ENCODE data around the gene CEACAM19.
"Not testable (repeated sequence)": the region's sequence is repeated elsewhere in the genome, so short reads cannot be mapped to it uniquely, and the experiment has no call there.

The CEACAM19 gene

GRCh38 chr19:44700547-44700946 lies 29.3 kb downstream of the CEACAM19 start:
- DNase-seq (ENCODE audit: low read depth in 2 of 2) = no peak

GRCh38 chr19:44701228-44701627 lies 29.9 kb downstream of the CEACAM19 start:
- DNase-seq (ENCODE audit: low read depth in 2 of 2) = no peak

- no peak for DNase-seq (ENCODE audit: low read depth in 2 of 2)
Measured at GRCh38 chr19:44702551-44703176, 31.4 kb downstream of the CEACAM19 start.

DNA sequence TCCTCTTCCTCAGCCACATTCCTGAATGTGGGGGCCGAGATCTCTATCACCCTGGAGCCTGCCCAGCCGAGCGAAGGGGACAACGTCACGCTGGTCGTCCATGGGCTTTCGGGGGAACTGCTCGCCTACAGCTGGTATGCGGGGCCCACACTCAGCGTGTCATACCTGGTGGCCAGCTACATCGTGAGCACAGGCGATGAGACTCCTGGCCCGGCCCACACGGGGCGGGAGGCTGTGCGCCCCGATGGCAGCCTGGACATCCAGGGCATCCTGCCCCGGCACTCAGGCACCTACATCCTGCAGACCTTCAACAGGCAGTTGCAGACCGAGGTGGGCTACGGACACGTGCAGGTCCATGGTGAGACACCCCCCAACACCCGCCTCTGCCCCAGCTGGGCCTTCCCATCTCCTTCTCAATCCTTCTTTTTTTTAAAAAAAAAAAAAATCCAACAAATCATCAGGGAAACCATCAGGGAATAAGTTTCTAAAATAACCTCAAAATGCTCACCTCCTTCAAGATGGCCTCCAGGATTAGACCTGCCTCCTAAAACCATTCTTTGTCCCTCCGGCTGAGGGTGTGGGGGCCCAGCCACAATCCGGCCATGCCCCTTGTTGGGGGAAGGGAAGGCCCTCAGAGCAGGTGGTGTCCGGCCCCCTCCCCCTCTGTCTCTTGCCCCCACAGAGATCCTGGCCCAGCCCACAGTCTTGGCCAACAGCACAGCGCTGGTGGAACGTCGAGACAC lies 32.2 kb downstream of the CEACAM19 start:
- no peak for DNase-seq (ENCODE audit: low read depth in 2 of 2)

DNA sequence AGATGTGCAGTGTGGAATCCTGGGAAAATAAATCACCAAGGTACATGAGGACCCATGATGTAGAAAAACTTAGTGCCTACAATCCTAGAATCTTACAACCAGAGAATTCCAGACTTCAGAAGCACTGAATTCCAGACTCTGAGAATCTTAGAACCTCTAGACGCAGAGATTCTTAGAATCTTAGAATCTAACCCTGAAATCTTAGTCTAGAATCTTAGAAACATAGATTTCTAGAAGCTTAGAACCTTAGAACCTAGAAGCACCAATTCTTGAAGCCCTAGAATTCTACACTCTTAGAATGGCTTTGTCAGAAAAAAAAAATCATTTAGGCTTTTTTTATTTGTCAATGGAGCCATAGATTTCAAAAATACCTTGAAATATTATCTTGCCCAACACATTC lies 33.7 kb downstream of the CEACAM19 start:
- DNase-seq (ENCODE audit: low read depth in 2 of 2) = no peak

GRCh38 chr19:44705502-44706010 lies 34.3 kb downstream of the CEACAM19 start:
- no peak for DNase-seq (ENCODE audit: low read depth in 2 of 2)

DNA sequence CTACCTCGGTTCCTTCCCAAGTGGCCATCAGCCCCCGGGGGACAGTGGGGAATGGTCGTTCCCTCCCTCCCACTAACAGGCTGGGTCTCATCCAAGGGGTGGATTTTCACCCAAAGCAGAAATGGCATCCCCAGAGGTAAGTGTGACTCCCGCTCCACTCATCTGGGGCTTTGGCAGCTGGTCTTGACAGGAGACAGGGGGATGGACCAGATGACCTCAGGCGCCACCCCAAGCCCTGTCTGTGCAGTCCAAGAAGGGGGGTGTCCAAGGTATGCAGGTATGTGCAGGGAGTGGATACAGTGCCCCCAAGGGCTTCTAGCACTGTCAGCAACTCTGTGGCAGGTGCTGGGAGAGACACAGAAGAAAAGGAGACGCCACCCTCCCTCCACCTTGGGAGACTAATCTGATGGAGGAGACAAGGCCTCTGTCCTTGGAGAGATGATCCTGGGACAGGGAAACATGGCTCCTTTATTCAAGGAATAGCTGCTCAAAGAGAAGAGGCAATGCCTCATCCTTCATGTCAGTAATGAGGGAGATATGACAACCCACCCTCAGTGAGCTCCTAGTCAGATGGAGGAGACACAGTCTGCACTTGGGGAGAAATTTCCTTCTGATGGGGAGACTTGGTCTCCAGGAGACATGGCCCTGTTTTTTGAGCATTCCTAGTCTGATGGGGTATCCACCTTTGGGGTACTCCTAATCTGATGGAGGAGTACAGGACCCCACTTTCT lies 35.4 kb downstream of the CEACAM19 start:
- DNase-seq (ENCODE audit: low read depth in 2 of 2) = no peak

DNA sequence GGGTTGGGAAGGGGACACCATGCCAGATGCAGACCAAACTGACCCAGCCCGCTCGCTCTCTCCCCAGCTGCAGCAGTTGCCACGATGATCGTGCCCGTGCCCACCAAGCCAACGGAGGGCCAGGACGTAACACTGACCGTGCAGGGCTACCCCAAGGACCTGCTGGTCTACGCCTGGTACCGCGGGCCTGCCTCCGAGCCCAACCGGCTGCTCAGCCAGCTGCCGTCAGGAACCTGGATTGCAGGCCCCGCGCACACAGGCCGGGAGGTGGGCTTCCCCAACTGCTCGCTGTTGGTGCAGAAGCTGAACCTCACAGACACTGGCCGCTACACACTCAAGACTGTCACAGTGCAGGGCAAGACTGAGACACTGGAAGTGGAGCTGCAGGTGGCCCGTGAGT lies 36.5 kb downstream of the CEACAM19 start:
- DNase-seq (ENCODE audit: low read depth in 2 of 2) = no peak

- DNase-seq (ENCODE audit: low read depth in 2 of 2) = no peak
Measured at GRCh38 chr19:44708940-44709339, 37.7 kb downstream of the CEACAM19 start.

GRCh38 chr19:44709434-44710266 lies 38.4 kb downstream of the CEACAM19 start:
- not testable (repeated sequence) for DNase-seq (ENCODE audit: low read depth in 2 of 2)

- no peak for DNase-seq (ENCODE audit: low read depth in 2 of 2)
Measured at GRCh38 chr19:44710483-44710882, 39.2 kb downstream of the CEACAM19 start.

DNA sequence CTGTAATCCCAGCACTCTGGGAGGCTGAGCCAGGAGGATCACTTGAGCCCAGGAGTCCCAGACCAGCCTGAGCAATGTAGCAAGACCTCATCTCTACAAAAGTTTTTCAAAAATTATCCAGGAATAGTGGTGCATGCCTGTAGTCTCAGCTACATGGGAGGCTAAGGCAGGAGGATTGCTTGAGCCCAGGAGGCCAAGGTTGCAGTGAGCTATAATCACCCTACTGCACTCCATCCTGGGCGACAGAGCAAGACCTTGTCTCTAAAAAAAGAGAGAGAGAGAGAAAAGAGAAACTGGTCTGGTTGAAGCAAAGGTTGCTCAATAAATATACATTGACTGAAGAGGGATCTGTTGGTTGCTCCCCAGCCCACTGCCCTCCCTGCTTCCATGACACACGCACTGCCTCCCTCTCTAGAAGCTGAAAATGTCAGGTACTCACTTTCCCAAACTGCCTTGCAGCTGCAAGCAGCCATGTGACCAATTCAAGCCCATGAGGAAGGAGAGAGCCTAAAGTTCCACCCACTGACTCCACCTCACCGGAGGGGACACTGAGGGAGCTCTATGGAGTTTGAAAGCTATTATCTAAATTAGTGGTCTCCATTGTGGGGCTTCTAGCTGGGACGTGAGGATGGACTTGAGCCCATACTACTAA lies 41.7 kb downstream of the CEACAM19 start:
- no peak for DNase-seq (ENCODE audit: low read depth in 2 of 2)

DNA sequence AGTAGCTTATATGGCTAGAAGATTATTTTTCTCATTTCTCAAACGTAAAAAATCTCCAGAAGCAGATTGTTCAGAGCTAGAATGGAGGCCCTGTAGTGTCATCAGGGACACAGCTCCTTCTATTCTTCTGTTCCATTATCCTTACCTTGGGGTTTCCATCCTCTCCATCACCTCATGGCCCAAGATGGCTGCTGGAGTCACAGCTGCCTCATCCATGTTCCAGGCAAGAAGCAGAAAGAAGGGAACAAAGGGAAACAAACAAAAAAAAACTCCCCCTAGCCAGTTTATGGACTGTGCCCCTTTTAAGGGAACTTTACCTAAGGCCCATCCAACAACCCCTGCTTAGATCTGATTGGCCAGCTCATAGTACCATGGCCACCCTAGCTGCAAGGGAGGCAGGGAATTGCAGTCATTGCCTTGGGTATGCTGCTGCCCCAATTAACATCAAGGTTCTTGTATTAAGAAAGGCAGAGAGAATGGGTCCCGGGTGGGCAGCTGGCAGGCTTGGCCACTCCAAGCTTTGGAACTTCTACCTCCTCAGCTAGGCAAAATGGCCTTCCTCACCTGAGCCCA lies 43.4 kb downstream of the CEACAM19 start:
- no peak for DNase-seq (ENCODE audit: low read depth in 2 of 2)

DNA sequence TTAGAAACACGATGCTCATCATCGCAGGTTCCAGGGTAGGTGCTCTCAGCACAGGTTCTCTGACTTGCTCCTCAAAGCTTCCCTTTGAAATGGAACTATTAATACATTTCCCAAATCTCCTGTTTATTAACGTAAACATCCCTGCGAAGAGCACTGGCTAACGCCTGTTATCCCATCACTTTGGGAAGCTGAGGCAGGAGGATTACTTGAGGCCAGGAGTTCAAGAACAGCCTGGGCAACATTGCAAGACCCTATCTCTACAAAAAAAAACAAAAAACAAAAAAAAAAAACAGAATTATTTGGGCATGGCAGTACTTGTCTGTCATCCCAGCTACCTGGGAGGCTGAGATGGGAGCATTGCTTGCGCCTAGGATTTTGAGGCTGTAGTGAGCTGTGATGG lies 46.3 kb downstream of the CEACAM19 start:
- no peak for DNase-seq (ENCODE audit: low read depth in 2 of 2)

DNA sequence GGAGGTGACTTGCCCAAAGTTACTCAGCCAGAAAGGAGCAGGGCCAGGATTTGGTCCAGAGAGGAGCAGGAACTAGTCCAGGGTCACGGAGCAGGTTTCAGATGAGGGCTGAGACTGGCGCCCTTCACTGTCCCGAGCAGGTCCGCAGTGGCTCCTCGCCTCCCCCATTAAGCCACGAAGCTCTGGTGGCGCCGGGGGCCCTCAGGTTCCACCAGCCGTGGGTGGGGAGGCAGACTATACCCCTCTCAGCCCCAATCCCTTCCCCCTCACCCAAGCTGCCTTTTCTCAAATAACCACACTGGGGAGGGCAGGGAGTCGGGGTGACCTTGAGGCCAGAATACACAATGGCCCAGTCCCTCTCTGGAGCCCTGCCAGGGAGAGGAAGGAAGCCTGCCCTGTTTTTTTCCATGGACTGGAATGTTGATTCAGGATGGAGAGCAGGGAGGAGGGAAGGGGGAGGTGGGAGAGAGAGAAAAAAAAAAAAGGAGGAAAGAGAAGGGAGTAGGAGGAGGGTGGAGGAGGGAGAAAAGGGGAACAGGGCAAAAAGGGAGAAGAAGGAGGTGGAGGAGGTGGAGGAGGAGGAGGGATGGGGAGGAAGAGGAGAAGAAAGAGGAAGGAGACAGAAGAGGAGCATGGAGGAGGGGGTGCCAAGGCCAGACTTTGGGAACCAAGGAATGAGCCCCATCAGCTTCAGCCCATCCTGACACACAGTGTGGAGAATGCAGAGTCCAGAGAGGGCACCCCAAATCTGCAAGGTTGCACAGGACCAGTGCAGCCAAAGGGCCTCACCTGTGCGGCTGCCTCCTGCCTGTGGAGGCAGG lies 47.4 kb downstream of the CEACAM19 start:
- DNase-seq (ENCODE audit: low read depth in 2 of 2) = peak; percentile 36 to 40

GRCh38 chr19:44719262-44719701 lies 48.0 kb downstream of the CEACAM19 start:
- no peak for DNase-seq (ENCODE audit: low read depth in 2 of 2)

- not testable (repeated sequence) for DNase-seq (ENCODE audit: low read depth in 2 of 2)
Measured at GRCh38 chr19:44720396-44720795, 49.1 kb downstream of the CEACAM19 start.

GRCh38 chr19:44720945-44721344 lies 49.7 kb downstream of the CEACAM19 start:
- no peak for DNase-seq (ENCODE audit: low read depth in 2 of 2)

- not testable (repeated sequence) for DNase-seq (ENCODE audit: low read depth in 2 of 2)
Measured at GRCh38 chr19:44721369-44721768, 50.1 kb downstream of the CEACAM19 start.
